ENCODE measurements around the gene WDR55.
A peak's percentile ranks its signal among the peaks of the same experiment; 100 is the strongest.
"Not testable (repeated sequence)": the region's sequence is repeated elsewhere in the genome, so short reads cannot be mapped to it uniquely, and the experiment has no call there.

The WDR55 gene

DNA sequence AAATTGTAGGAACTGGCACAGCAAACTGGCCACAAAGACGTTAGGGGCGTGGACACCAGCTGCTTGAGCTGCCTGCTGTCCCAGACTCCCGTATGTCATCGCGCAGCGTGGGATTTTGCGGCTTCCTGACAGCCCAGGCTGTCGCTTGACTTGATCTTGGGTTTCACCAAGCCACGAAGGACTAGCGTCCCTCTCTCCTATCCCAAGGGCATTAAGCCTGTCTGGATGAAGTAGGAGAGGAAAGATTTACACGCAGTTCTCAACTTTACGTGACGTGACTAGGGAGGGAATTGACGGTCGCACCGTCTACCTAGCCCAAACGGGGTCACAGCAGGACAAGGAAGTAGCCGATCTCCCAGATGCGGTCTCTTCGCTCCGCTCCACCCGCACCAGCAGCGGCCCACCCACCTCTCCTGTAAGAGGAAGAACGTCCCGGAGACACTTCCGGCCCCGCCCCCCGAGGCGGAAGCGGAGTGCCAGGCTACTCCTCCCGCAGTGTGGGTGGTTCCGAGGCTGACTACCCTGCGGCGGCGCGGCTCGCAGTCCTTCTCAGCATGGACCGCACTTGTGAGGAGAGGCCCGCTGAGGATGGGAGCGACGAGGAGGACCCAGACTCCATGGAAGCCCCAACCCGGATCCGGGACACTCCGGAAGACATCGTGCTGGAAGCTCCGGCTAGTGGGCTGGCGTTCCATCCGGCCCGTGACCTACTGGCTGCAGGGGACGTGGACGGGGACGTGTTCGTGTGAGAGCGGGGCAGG lies at the start of gene WDR55:
TSS of gene WDR55 (plus strand) at position 546 of the 761 bp plus-strand sequence. CDS start at position 555, 9 bp downstream.
- peak; percentile 97 for DNase-seq

DNA sequence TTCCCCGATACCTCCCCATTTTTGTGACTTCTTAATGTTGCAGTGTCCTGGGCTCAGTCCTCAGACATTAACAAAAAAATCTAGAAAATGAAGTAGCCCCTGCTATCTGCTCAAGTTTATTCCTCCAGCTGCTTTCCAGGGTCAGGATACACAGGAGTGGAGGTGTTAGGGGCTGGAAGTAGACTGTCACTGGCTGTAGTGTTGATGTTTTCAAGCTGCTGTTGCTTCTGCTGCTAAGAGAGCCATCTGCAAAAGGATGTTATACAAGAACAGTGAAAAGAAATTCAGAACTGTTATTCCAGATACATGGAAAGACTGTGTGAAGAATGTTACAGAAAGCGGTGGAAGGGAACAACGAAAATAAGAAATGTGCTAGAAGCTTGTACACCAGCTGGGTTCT lies 42.4 kb upstream of the WDR55 start:
- DNase-seq = no peak

GRCh38 chr5:140623061-140623460 lies 41.6 kb upstream of the WDR55 start:
- DNase-seq = not testable (repeated sequence)

- not testable (repeated sequence) for DNase-seq
These were observed 39.8 kb upstream of the WDR55 start for GRCh38 chr5:140624886-140625285.

DNA sequence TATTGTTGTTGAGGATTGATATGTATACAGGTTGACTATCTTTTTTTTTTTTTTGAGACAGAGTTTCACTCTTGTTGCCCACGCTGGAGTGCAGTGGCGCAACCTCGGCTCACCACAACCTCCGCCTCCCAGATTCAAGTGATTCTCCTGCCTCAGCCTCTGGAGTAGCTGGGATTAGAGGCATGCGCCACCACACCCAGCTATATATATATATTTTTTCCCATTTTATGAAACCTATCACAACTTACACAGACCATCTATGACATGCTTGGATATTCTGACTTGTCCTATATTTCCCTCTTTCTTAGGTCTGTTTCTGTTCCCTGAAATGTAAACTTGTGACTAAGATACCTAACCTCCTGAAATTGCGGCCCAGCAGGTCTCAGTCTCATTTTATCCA lies 36.7 kb upstream of the WDR55 start:
- DNase-seq = no peak

- DNase-seq = no peak
These were observed 36.0 kb upstream of the WDR55 start for GRCh38 chr5:140628711-140629110.

- DNase-seq = no peak
These were observed 34.2 kb upstream of the WDR55 start for GRCh38 chr5:140630292-140631035.

GRCh38 chr5:140631036-140631417 lies 33.7 kb upstream of the WDR55 start:
- DNase-seq = no peak

GRCh38 chr5:140631831-140632365 lies 32.8 kb upstream of the WDR55 start:
- peak; percentile 8 for DNase-seq

DNA sequence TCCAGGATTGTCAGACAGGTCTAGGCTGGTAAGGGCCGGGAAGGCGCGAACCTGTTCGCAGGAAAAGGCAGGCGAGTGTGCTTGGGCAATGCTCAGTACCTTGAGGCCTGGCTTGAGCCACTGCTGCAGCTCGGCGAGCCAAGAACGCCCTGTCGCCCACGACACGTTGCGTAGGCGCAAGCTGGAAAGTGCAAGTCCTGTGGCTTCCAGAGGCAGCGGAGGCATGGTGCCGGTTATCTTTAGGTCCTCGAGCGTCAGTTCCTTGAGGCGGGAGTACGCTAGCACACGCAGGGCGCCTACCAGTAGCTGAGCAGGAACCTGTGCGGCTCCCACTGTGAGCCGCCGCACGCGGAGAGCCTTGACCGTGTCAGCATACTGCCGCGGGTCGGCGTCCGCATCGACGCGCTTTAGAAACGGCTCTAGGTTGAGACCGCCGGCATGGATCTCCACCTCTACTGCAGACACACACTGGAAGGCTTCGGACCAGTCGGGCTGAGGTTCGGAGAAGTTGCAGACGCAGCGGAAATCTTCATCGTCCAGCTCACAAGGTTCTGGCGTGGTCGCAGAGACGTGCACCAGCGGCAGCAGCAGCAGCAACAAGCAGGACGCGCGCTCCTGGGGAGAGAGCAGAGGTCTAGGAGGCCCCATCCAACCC lies 32.2 kb upstream of the WDR55 start:
- peak; percentile 70 for DNase-seq

- peak; percentile 28 for DNase-seq
These were observed 31.7 kb upstream of the WDR55 start, which contains the start of gene CD14 for GRCh38 chr5:140633021-140633471. Gene CD14, minus strand, starts transcription at chr5:140633175. Its CDS starts 104 bp downstream, at chr5:140633071.

- DNase-seq = no peak
These were observed 31.2 kb upstream of the WDR55 start for GRCh38 chr5:140633501-140633900.

- no peak for DNase-seq
These were observed 30.6 kb upstream of the WDR55 start for GRCh38 chr5:140634103-140634502.

DNA sequence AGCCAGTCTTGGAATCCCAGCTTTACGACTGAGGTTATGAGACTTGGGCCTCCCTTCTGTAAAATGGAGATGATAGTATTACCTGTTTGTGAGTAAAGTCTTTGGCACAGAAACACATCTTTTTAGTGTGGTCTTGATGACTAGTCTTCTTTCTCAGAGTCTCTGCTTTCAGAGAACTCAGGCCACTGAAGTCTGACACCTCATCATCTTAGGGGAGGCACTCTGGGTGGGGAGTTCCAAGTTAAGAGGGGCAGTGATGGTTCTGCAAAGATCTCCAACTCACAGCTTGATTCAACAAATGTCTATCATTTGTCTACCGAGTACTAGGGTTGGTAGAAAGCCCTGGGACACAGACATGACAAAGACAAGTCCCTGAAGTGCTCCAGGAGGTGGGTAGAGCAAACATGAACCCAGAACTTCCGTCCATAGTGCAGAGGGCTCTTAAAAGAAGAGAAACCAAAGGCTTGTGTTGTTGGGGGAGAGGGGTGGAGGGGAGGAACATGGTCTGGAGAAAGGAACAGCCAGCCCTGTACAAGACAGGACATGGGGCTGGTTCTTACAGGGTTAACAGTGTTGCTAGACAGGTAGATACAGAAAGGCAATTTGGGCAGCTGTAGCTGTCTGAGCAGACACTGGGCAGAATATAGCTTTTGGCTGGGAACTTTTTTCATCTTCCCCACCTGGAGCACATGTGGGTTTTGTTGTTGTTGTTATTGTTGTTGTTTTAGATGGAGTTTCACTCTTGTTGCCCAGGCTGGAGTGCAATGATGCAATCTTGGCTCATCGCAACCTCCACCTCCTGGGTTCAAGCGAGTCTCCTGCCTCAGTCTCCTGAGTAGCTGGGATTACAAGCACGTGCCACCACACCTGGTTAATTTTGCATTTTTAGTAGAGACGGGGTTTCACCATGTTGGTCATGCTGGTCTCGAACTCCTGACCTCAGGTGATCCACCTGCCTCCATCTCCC lies 29.1 kb upstream of the WDR55 start:
- no peak for DNase-seq

GRCh38 chr5:140637371-140638100 lies 27.2 kb upstream of the WDR55 start:
- DNase-seq = no peak

DNA sequence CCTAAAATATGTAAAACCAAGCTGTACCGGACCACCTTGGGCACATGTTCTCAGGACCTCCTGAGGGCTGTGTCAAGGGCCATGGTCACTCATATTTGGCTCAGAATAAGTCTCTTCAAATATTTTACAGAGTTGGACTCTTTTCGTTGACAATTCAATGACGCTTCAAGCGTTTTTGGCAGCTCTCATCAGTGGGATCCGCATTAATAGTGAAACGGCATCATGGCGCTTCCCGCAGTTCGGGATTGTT lies 25.9 kb upstream of the WDR55 start:
- DNase-seq = not testable (repeated sequence)

DNA sequence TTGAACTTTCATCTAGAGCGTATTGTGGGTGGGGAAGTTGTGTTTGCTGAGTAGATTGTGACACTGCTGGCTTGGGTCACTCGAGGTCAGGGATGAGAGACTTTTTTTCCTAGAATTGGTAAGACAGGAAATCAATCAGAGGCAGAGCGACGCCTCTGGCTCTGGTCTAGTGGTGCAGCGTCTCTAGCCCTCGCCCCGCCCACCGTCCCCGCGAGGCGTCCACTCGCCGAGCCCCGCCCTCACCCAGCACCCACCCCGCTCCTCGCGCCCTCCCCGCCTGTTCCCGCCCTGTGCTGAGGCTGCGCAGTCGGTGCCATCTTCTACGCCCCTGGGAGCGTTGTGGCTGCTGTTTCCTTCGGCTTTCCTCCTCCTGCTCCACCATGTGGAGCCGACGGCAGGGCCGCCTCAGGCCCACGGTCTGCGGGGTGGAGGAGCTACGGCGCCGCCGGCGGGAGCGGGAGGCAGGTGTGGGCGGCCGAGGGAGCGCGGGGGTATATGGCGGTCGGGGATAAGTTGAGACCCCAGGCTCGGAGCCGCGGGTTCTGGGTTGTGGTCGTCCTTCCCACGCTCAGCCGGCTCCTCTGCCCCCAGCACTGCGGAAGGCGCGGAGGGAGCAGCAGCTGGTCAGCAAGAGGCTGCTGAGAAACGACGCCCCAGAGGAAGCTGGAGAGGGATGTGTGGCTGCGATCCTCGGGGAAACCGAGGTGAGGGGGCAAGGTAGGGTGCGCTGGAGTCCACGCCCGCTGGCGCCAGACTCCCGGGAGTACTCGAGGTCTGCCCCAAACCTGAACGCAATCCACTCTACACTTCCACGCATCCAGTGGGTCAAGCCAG lies 25.3 kb upstream of the WDR55 start, which contains the start of gene TMCO6:
TSS of gene TMCO6 (plus strand) at position 304 of the 834 bp plus-strand sequence. CDS start at position 381, 77 bp downstream.
- DNase-seq = peak; percentile 98

DNA sequence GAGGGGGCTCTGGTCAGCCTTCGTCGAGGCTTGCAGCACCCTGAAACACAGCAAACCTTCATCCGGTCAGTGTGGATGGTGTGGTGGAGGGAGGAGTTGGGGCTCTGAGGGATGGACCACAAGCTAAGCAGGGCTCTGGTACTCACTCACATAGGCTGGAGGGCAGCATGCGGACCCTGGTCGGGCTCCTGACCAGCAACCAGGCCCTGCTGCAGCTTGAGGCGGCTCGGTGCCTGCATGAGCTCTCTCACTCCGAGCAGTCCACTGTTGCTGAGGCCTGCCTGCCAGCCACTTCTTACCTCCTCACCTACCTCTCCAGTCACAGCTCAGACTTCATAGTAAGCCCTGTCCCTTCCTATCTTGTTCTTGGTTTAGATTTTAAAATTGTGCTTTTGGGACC lies 23.0 kb upstream of the WDR55 start:
- no peak for DNase-seq

- DNase-seq = no peak
These were observed 22.0 kb upstream of the WDR55 start for GRCh38 chr5:140642718-140643117.

- peak; percentile 11 for DNase-seq
These were observed 17.7 kb upstream of the WDR55 start for GRCh38 chr5:140647042-140647419.

- DNase-seq = no peak
These were observed 5.8 kb upstream of the WDR55 start for GRCh38 chr5:140658870-140659269.
